HCT116 (cell line): ENCODE results near the gene CNTN2.

Experiments used
- EZH2 ChIP-seq: fragments of 200-600 bp; sonication (generic); IDR thresholded peaks from 2 replicates; pipeline ENCODE4 v1.6.1; 2017; ENCODE audit warnings: antibody characterized with exemption, mixed run types
- EZH2phosphoT487 ChIP-seq: fragments of 200-600 bp; IDR thresholded peaks from 2 replicates; pipeline ENCODE4 v1.6.1; 2018; ENCODE audit warnings: antibody characterized with exemption, borderline replicate concordance
- FOSL1 ChIP-seq: IDR thresholded peaks from 2 replicates; pipeline ENCODE4 v1.6.1; 2012; ENCODE audit warnings: low read depth
- POLR2A ChIP-seq: IDR thresholded peaks from 2 replicates; pipeline ENCODE4 v1.7.0; 2011; ENCODE audit warnings: borderline replicate concordance; ENCODE audit not compliant: insufficient read depth, insufficient read length; ENCODE audit errors: extremely low read depth
- RAD21 ChIP-seq: IDR thresholded peaks from 2 replicates; pipeline ENCODE4 v1.6.1; 2012; ENCODE audit warnings: low read depth, mild to moderate bottlenecking
- SIN3A ChIP-seq: IDR thresholded peaks from 2 replicates; pipeline ENCODE4 v1.6.1; 2012; ENCODE audit warnings: low read depth
- SP1 ChIP-seq: IDR thresholded peaks from 2 replicates; pipeline ENCODE4 v1.6.1; 2012; ENCODE audit warnings: low read depth
- SRF ChIP-seq: IDR thresholded peaks from 2 replicates; pipeline ENCODE4 v1.6.1; 2012; ENCODE audit warnings: low read depth
- TCF7L2 ChIP-seq: IDR thresholded peaks from 2 replicates; pipeline ENCODE4 v1.7.0; 2011; ENCODE audit warnings: borderline replicate concordance, inconsistent platforms; ENCODE audit not compliant: insufficient read depth, insufficient read length; ENCODE audit errors: extremely low read depth
- YY1 ChIP-seq: IDR thresholded peaks from 2 replicates; pipeline ENCODE4 v1.6.1; 2011; ENCODE audit warnings: low read length, low read depth, moderate library complexity, mild to moderate bottlenecking; ENCODE audit not compliant: insufficient replicate concordance; ENCODE audit errors: extremely low read depth
- ZFX ChIP-seq: fragments of 450-650 bp; IDR thresholded peaks from 2 replicates; pipeline ENCODE4 v1.6.1; 2017
- TF ChIP-seq, protein P1 (sequence below), 3 experiments: fragments of 200-600 bp in 1 of 3; sonication (generic) in 1 of 3; IDR thresholded peaks in 2 of 3; conservative IDR thresholded peaks in 1 of 3; 2 replicates each; pipeline ENCODE4 v1.5.1; 2012 to 2017; ENCODE audit warnings: low read depth in 2 of 3, low read length in 2 of 3, antibody characterized with exemption in 1 of 3, borderline replicate concordance in 1 of 3, control low read depth in 1 of 3, mild to moderate bottlenecking in 1 of 3, mixed read lengths in 1 of 3, mixed run types in 1 of 3, moderate library complexity in 1 of 3; ENCODE audit not compliant: insufficient read depth in 1 of 3
- TF ChIP-seq, protein P2 (sequence below): IDR thresholded peaks from 2 replicates; pipeline ENCODE4 v1.6.1; 2012

- TF ChIP-seq, protein P1, sequence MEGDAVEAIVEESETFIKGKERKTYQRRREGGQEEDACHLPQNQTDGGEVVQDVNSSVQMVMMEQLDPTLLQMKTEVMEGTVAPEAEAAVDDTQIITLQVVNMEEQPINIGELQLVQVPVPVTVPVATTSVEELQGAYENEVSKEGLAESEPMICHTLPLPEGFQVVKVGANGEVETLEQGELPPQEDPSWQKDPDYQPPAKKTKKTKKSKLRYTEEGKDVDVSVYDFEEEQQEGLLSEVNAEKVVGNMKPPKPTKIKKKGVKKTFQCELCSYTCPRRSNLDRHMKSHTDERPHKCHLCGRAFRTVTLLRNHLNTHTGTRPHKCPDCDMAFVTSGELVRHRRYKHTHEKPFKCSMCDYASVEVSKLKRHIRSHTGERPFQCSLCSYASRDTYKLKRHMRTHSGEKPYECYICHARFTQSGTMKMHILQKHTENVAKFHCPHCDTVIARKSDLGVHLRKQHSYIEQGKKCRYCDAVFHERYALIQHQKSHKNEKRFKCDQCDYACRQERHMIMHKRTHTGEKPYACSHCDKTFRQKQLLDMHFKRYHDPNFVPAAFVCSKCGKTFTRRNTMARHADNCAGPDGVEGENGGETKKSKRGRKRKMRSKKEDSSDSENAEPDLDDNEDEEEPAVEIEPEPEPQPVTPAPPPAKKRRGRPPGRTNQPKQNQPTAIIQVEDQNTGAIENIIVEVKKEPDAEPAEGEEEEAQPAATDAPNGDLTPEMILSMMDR (IDR thresholded peaks at IDR 0.05 in 2 of 3, conservative IDR thresholded peaks at IDR 0.05 in 1 of 3; ENCODE audit: borderline replicate concordance in 1 of 3, insufficient read depth in 1 of 3, low read depth in 2 of 3, low read length in 2 of 3): no peak
- TF ChIP-seq EZH2 (no peak), YY1 (no peak), POLR2A (no peak), SIN3A (no peak), SP1 (no peak), SRF (no peak), ZFX (no peak), TCF7L2 (no peak), FOSL1 (no peak), RAD21 (no peak), EZH2phosphoT487 (no peak)
- TF ChIP-seq, protein P2, sequence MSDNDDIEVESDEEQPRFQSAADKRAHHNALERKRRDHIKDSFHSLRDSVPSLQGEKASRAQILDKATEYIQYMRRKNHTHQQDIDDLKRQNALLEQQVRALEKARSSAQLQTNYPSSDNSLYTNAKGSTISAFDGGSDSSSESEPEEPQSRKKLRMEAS: no peak
These were observed 28.2 kb upstream of the CNTN2 start for GRCh38 chr1:205014783-205015182.
